Measurements from ENCODE around the gene FNTB. TPM values are rescaled to one million over a fixed set of nuclear protein-coding genes. Genes with fewer than 3 reads are reported as not detected.

FNTB gene
- total RNA-seq, 1 experiment from 2014 or later, result 20.7 TPM

GRCh38 chr14:64944861-64945260 lies 41.8 kb upstream of the FNTB start:
- no peak overlapping the region for H2BK15ac ChIP-seq (ENCODE audit: low read depth, low read length)
- H2AK5ac ChIP-seq (ENCODE audit: insufficient read length, low read length), result no peak overlapping the region
- Mint-ChIP-seq H3K36me3 (ENCODE audit: insufficient read depth in 1 of 3, low read depth in 3 of 3) (peaks cover 14 to 43% (median 32%) of the 10 kb centered on the region in 3 experiments), H3K4me3 (no peak overlapping the region), H3K27me3 (ENCODE audit: low read depth) (no peaks in the 10 kb centered on the region), H3K27ac (no peak overlapping the region; a peak in 1 of 7 replicates), H3K9me3 (no peaks in the 10 kb centered on the region), H3K4me1 (peaks cover 24 to 27% of the 10 kb centered on the region in 2 experiments)
- no peak overlapping the region for H3K18ac ChIP-seq (ENCODE audit: insufficient read length, low read depth, low read length)
- no peak overlapping the region for H3K56ac ChIP-seq (ENCODE audit: insufficient read length, low read depth, low read length)
- no peak overlapping the region for H4K5ac ChIP-seq (ENCODE audit: insufficient read length, low read depth, low read length)
- H2BK120ac ChIP-seq (ENCODE audit: low read depth, low read length, poor library complexity, severe bottlenecking), result no peak overlapping the region
- H2BK20ac ChIP-seq (ENCODE audit: low read depth, low read length, poor library complexity, severe bottlenecking), result no peak overlapping the region
- H3T11ph ChIP-seq (ENCODE audit: low read length), result no peak overlapping the region
- H3K79me1 ChIP-seq (ENCODE audit: insufficient read depth, low read depth, low read length, poor library complexity, severe bottlenecking), result no peaks in the 10 kb centered on the region
- no peaks in the 10 kb centered on the region for H4K20me1 ChIP-seq (ENCODE audit: control insufficient read depth, insufficient read depth, insufficient read length)
- H4K8ac ChIP-seq (replicated peaks; ENCODE audit: insufficient read length, low read depth, low read length), result no peak overlapping the region
- H3K4me1 ChIP-seq (ENCODE audit: insufficient read depth, low read length), result peaks cover 2% of the 10 kb centered on the region; the same call in 1 of the 2 replicates
- no peak overlapping the region for H3K14ac ChIP-seq (ENCODE audit: insufficient read depth, low read length)
- H3K23me2 ChIP-seq (ENCODE audit: insufficient read length, low read depth, low read length, poor library complexity, severe bottlenecking), result no peaks in the 10 kb centered on the region
- no peak overlapping the region for H2BK5ac ChIP-seq (ENCODE audit: insufficient read length, low read length)
- H3K4ac ChIP-seq (ENCODE audit: low read depth, low read length), result no peak overlapping the region
- DNase-seq, result no peak
- no peaks in the 10 kb centered on the region for H3K9me3 ChIP-seq (ENCODE audit: control insufficient read depth, low read depth, low read length)
- WGBS (ENCODE audit: extremely low coverage, insufficient read length, low lambda C conversion rate), result no CpG with 5 or more reads among the region's 4 CpGs
- TF ChIP-seq, protein P1, sequence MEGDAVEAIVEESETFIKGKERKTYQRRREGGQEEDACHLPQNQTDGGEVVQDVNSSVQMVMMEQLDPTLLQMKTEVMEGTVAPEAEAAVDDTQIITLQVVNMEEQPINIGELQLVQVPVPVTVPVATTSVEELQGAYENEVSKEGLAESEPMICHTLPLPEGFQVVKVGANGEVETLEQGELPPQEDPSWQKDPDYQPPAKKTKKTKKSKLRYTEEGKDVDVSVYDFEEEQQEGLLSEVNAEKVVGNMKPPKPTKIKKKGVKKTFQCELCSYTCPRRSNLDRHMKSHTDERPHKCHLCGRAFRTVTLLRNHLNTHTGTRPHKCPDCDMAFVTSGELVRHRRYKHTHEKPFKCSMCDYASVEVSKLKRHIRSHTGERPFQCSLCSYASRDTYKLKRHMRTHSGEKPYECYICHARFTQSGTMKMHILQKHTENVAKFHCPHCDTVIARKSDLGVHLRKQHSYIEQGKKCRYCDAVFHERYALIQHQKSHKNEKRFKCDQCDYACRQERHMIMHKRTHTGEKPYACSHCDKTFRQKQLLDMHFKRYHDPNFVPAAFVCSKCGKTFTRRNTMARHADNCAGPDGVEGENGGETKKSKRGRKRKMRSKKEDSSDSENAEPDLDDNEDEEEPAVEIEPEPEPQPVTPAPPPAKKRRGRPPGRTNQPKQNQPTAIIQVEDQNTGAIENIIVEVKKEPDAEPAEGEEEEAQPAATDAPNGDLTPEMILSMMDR (conservative IDR thresholded peaks at IDR 0.05), result no peak
- no peak overlapping the region for H2AFZ ChIP-seq (ENCODE audit: low read length)
- no peaks in the 10 kb centered on the region for H3K79me2 ChIP-seq (ENCODE audit: insufficient read depth, low read length)
- H3K27ac ChIP-seq (ENCODE audit: insufficient read length, low read depth, low read length), result no peak overlapping the region
- no peak overlapping the region for H2BK12ac ChIP-seq (ENCODE audit: insufficient read length, low read depth, low read length)
- H3K27me3 ChIP-seq (ENCODE audit: insufficient read depth, low read length), result no peaks in the 10 kb centered on the region
- H4K91ac ChIP-seq (ENCODE audit: insufficient read length, low read depth, low read length), result no peak overlapping the region
- no peak overlapping the region for H3K9ac ChIP-seq (ENCODE audit: extremely low read depth, insufficient read length, low read length)
- H3K4me2 ChIP-seq (ENCODE audit: insufficient read depth, insufficient read length, low read length), result no peak overlapping the region
- H3K23ac ChIP-seq (ENCODE audit: insufficient read length, low read depth, low read length), result no peak overlapping the region

Data from H9 (cell line).